H1 (cell line): ENCODE measurements around the gene PCDHGA11. TPM values are rescaled to one million over a fixed set of nuclear protein-coding genes. Genes with fewer than 3 reads are reported as not detected.

Experiments used
- ASH2L ChIP-seq: fragments of 200-600, 300-600 bp; sonication (generic); IDR thresholded peaks from one replicate; pipeline ENCODE4 v1.7.1; 2017; ENCODE audit warnings: low read length
- CHD7 ChIP-seq: fragments of 300-600 bp; sonication (generic); IDR thresholded peaks from 2 replicates; pipeline ENCODE4 v1.7.1; 2012; ENCODE audit warnings: low read length, moderate library complexity, mild to moderate bottlenecking, inconsistent platforms; ENCODE audit not compliant: insufficient replicate concordance
- EGR1 ChIP-seq: IDR thresholded peaks from 2 replicates; pipeline ENCODE4 v1.6.1; 2011; ENCODE audit warnings: low read depth, low read length, borderline replicate concordance
- JUND ChIP-seq: IDR thresholded peaks from 2 replicates; pipeline ENCODE4 v1.6.1; 2011; ENCODE audit warnings: mild to moderate bottlenecking, improper control_type of control experiment, low read length
- POLR2A ChIP-seq, 2 experiments: IDR thresholded peaks; 1 replicate in 1 of 2; 2 replicates in 1 of 2; pipeline ENCODE4 v1.6.1; 2011; ENCODE audit warnings: low read depth in 2 of 2, low read length in 2 of 2, mild to moderate bottlenecking in 2 of 2; ENCODE audit errors: control extremely low read depth in 1 of 2
- RFX5 ChIP-seq: IDR thresholded peaks from 2 replicates; pipeline ENCODE4 v1.6.1; 2011; ENCODE audit warnings: low read depth, low read length, improper control_type of control experiment, borderline replicate concordance
- SIN3A ChIP-seq, 2 experiments: IDR thresholded peaks in 1 of 2; conservative IDR thresholded peaks in 1 of 2; 2 replicates each; pipeline ENCODE4 v1.6.1; 2011 to 2012; ENCODE audit warnings: low read length in 2 of 2, improper control_type of control experiment in 1 of 2, low read depth in 1 of 2, mild to moderate bottlenecking in 1 of 2
- ZNF274 ChIP-seq: IDR thresholded peaks from 2 replicates; pipeline ENCODE4 v1.7.0; 2012; ENCODE audit warnings: low read length, borderline replicate concordance; ENCODE audit errors: extremely low read depth
- polyA plus RNA-seq, 7 experiments: library from polyadenylated mRNA; depleted of rRNA in 3 of 7; stranded (reverse) in 5 of 7; unstranded in 2 of 7; fragments of >200 nt in 5 of 7; fragments of 200-250 nt in 2 of 7; gene quantifications; 1 replicate in 5 of 7; 2 replicates in 1 of 7; 4 replicates in 1 of 7; pipeline versions ENCODE4 v1.2.1 to v1.2.3, GENCODE V29; 2011 to 2013; ENCODE audit warnings: missing spikeins in 2 of 7, mixed read lengths in 2 of 7
- total RNA-seq: library from RNA; stranded (reverse); fragmentation: NEBNext Ultra II Directional; extraction: Animal tissue kit (Norgen Biotek cat#: 25700); gene quantifications from 2 replicates; pipeline ENCODE4 v1.2.1, GENCODE V29; 2021

Gene PCDHGA11
- total and polyA plus RNA-seq, 2 of the 8 experiments (the other 6 are each of a cell fraction or from before 2014, with no cell fraction given): 2.2 to 8.2 TPM

GRCh38 chr5:141412854-141413539 lies 7.9 kb upstream of the PCDHGA11 start, which contains the start of gene PCDHGA10 (continued):
- no peak for TF ChIP-seq CHD7
- 0 out of 3 replicates have a peak, but pooled peaks of 1 of the 2 experiments have one; percentile 24 for TF ChIP-seq POLR2A (IDR thresholded peaks at IDR 0.05; ENCODE audit: control extremely low read depth in 1 of 2, low read depth in 2 of 2, low read length in 2 of 2)
- no peak for TF ChIP-seq ZNF274
- no peak for TF ChIP-seq EGR1
- TF ChIP-seq JUND: no peak
- TF ChIP-seq SIN3A (conservative IDR thresholded peaks at IDR 0.05 in 1 of 2, IDR thresholded peaks at IDR 0.05 in 1 of 2; ENCODE audit: low read depth in 1 of 2, low read length in 2 of 2): peak in 1 of 2 experiments; percentile 36; a peak in 2 of 4 replicates
- peak; percentile 44 for TF ChIP-seq ASH2L
- TF ChIP-seq RFX5: no peak
